Activated effector memory CD4-positive, alpha-beta T cell treated with anti-CD3 and anti-CD28 coated beads, Interleukin-2, amount 50 U/mL, for 16 hours (primary cell): Measurements from ENCODE around the gene CNTNAP5.

Experiments used
- DNase-seq: peaks from one replicate; pipeline ENCODE4 v3.0.0-alpha.2; 2020

The CNTNAP5 gene

GRCh38 chr2:124065636-124066035 lies 40.5 kb downstream of the CNTNAP5 start:
- no peak for DNase-seq

- no peak for DNase-seq
These were observed 41.7 kb downstream of the CNTNAP5 start for GRCh38 chr2:124066776-124067175.

GRCh38 chr2:124079045-124079444 lies 54.0 kb downstream of the CNTNAP5 start:
- DNase-seq: no peak

- no peak for DNase-seq
These were observed 55.4 kb downstream of the CNTNAP5 start for GRCh38 chr2:124080281-124081153.

DNA sequence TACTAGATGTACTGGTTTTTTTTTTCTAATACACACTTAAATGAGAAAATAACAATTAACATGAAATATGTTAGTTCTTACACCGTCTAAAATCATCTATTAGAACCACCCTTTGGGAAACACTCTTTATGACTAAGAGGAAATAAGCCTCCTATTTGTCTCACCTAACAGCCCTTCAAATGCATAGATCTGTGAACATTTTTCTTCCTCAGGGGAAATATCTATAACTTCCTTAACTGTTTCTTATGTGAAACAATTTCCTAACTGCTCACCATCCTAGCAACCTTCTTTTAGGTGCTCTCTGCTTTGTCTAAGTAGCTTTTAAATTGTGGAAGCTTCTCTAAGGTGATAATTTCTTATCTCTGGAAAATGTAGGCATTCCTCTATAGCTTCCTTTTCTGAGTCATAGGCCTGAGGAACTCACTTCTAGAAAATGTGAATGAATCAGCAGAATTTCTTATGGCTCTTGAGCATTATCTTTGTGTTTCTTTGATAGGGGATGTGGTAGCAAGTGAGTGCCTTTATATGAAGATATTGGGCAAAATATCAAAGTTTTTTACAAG lies 56.1 kb downstream of the CNTNAP5 start:
- no peak for DNase-seq

DNA sequence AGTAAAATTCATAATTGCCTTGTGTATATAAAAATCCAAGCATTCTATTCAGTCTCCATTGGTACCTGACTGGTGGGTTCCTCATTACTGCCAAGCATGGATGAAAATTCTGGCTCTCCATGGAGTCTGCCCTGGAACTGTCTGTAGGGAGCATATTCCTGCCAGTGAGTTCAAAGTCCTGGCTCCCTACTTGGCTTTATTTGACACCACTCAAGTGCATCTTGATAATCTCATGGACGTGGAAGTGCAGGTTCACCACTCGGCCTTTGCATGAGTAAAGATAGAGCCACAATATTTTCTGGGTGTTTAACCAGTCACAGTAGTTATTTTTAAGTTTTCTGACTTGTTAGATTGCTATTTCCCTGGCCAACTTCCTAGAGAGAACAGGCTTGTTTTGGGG lies 63.5 kb downstream of the CNTNAP5 start:
- no peak for DNase-seq

GRCh38 chr2:124091721-124092120 lies 66.6 kb downstream of the CNTNAP5 start:
- DNase-seq: no peak

GRCh38 chr2:124092651-124093050 lies 67.6 kb downstream of the CNTNAP5 start:
- no peak for DNase-seq

DNA sequence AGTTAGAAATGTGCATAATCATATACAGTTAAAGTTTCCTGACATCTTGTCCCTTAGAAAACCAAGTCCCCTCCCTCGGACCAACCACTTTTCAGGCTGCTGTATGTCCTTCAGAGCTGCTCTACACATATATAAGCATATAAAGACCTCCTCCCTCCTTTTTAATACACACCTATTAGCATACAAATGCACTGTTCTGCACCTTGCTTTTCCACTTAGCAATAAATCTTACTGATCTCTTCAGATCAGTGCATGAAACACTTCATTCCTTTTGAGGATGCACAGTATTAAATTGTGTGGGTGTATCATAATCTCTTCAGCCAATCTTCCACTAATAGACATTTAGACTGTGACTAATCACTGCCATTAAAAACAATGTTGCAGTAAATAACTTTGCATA lies 79.8 kb downstream of the CNTNAP5 start:
- DNase-seq: no peak

DNA sequence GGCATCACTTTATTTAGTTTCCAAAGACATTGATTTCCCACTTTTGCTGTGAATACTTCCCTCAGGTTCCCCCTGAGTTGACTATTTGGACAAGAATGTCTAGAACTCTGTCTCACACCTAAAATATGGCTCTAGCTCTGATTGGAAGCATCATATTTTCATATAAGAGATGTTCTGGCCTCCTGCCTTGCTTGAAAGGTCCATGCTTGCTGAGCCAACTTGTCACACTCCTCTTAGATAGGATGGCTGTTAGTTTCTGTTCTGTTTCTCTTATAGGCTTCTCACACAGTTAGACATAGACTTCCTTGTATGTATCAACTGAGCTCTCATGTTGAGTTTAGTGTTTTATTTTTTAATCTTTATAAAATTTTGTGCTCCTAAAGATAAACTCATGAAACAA lies 87.1 kb downstream of the CNTNAP5 start:
- DNase-seq: no peak

GRCh38 chr2:124112966-124113365 lies 87.9 kb downstream of the CNTNAP5 start:
- no peak for DNase-seq

DNA sequence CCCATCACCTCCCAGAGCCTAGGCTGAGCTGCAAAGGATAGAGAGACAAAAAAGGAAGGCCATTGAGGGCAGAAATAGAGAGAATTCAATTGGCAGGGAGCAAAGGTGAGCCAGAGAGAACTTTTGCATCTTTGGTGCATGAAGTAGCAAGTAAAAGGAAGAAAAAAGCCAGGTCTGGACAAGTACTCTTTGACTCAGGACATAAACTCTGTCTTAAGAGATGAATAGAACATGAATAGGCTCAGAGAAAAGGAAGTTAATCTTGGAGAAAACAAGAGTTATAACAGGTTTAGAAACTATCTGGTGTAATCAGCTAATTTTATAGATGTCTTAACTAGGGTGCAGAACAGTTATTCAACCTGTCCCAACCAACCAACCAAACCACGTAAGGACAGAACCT lies 95.2 kb downstream of the CNTNAP5 start:
- DNase-seq: no peak

GRCh38 chr2:124121106-124121505 lies 96.0 kb downstream of the CNTNAP5 start:
- no peak for DNase-seq

DNA sequence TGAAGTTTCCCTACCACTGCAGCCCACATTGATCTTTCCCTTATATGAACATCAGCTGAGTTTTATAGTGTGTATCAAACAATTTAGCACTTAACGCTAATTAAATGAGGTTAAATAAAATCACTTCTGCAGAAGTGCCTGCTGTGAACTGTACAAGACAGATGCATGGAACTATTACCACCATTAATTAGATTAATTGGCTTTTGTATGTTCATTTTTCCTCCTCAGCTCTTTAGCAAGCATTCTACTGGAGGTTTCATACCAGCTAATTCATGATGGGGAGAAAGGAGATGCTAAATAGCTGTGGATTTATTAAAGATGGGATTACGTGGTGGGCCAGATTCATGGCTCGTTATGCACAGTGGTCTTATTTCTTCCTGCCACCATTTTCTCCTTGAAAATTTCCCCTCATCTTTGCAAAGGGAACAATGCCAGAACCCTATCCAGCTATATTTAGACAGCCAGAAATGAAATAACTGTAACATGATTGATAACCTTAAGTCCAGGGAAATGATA lies 96.7 kb downstream of the CNTNAP5 start:
- no peak for DNase-seq

GRCh38 chr2:124122340-124122739 lies 97.3 kb downstream of the CNTNAP5 start:
- no peak for DNase-seq

GRCh38 chr2:124131276-124131675 lies 106.2 kb downstream of the CNTNAP5 start:
- no peak for DNase-seq

DNA sequence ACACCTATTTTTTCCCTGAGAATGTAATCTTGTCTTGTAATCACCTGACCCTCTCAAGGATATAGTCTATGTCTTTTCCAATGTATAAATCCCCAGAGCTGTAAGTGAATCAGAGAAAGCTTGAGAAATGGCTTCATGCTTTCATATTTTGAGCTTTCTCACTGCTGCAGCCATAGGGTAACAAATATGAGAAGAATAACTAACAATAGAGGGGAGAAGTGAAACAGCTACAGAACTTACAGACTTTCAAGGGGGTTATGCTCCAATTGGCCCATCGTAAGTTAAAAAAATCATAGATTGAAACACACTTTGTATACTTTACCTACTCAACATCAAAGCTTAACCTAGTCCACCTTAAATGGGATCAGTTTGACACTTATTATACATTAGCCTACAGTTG lies 111.0 kb downstream of the CNTNAP5 start:
- DNase-seq: no peak

- no peak for DNase-seq
These were observed 113.0 kb downstream of the CNTNAP5 start for GRCh38 chr2:124138076-124138475.

DNA sequence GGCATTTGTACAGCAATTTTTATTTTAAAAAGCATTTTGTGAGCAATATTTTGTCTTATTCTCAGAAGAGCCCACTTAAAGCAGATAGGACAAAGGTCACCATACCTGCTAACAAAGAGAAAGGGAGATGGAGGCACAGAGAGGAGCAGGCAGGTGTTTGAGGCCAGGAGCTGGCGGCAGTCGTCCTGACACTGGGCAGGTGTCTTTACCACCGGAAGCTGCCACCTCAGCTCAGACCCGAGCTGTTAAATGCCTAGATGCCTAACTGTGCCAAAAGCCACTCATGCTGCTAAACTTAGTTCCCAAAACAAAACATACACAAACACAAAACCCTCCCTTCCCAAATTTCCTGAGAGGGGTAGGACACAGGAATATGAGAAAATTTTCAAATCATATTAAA lies 120.9 kb downstream of the CNTNAP5 start:
- DNase-seq: no peak

DNA sequence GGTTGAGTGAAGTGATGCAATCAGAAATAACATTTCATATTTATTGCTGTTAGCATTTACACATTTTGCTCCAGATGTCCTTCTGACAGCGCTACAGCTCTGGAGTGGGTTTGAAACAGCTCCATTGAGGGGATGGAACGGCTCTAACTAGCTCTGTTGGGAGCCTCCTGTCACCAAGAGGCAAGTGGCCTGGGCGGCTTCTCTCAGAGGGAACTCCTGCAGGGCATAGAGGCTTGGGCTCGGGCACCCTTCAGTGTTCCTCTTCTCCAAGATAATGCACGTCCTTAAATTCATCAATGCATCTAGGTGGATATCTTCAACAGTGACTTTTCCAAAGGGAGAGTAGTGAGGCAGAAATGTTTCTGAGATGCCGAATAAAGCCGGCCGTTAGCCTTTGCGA lies 122.5 kb downstream of the CNTNAP5 start:
- DNase-seq: no peak

- no peak for DNase-seq
These were observed 124.5 kb downstream of the CNTNAP5 start for GRCh38 chr2:124149571-124149970.

DNA sequence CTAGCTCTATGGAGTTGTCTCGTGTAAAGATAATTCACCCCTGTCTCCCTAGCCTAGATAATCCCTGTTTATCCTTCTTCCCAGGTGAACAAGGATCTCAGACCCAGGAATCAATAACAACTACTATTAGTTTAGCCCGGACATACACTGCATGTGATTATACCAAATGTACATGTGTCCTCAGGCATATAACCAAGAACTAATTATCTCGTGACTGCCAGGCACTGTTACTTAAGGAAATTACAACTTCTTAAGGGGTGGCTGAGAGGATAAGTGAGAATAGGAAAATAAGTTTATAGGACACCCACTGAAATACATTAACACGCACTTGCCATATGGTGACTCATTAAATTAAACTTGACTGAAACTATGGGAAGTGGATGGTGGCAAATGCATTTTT lies 126.6 kb downstream of the CNTNAP5 start:
- no peak for DNase-seq

GRCh38 chr2:124153713-124154112 lies 128.6 kb downstream of the CNTNAP5 start:
- DNase-seq: no peak

DNA sequence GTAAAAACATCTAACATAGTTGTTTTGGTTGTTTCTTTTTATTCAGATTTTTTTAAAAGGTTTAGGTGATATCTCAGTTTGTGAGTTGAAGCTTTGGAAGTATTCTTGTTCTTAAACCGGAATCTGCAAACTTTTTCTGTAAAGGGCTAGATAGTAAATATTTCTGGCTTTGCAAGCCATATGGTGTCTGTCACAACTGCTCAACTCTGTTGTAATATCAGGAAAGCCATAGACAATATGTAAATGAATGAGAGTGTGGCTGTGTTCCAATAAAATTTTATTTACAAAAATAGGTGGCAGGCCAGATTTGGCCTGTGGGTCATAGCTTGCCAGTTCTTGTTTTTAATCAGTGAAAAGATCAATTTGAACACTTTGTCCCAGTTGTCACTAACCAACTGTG lies 134.1 kb downstream of the CNTNAP5 start:
- no peak for DNase-seq

- DNase-seq: no peak
These were observed 136.5 kb downstream of the CNTNAP5 start for GRCh38 chr2:124161542-124161941.
